SW 1271 (cell line): ENCODE measurements around the gene TRO.

Experiments
- DNase-seq, 2 experiments: peaks; one replicate each; lab custom pipeline; 2025; lab: John Stamatoyannopoulos, UW

Gene TRO

GRCh38 chrX:54964766-54965497 is 44.3 kb downstream of the TRO start:
- no peak for DNase-seq

GRCh38 chrX:54977387-54977786 is 56.8 kb downstream of the TRO start:
- no peak for DNase-seq

DNA sequence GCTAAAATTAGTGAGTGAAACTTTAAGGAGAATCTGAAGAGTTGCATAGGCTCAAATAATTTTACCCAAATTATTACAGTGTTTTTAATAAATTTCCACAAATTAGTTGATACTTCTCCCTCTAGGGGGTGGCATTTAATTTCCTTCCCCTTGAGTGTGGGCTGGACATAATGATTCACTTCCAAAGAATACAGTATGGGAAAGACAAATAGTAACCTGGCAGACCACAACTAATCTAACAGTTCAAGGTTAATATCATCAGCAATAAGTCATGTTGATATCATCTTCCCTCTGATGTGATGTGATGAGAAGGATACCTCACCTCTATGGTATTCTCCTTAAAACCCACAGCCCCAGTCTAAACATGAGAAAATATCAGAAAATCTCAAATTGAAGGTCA is 57.8 kb downstream of the TRO start:
- DNase-seq = no peak

DNA sequence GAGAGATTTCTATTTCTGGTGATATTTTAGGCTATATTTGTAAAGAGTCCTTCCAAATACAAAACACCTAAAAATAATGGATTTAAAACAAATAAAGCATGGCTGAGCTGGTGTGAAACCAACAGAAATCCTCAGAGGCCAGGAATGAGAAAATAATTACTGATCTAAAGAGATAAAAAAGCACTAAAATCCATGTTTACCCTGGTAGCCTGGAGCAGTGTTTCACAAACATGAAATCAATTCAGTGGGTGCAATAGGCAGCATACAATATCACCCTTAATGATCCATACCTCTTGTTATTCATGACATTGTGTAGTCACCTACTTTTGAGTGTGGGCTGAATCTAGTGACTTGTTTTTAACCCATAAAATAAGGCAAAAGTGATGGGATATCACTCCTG is 58.8 kb downstream of the TRO start:
- no peak for DNase-seq

GRCh38 chrX:54980334-54980733 is 59.7 kb downstream of the TRO start:
- DNase-seq = no peak
